ENCODE results near the gene KATNA1.

DNA sequence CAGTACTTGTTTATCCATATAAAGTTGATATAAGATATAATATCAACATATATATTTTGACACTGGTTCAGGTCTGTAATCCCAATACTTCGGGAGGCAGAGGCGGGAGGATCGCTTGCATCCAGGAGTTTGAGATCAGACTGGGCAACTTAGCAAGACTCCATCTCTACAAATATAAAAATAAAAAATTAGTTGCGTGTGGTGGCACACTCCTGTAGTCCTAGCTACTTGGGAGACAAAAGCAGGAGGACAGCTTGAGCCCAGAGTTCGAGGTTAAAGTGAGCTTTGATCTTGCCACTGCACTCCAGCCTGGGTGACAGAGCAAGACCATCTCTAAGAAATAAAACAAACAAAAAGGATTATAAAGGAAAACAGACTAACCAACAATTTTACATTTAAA lies 8.9 kb upstream of the KATNA1 start:
- TF ChIP-seq, protein P1, sequence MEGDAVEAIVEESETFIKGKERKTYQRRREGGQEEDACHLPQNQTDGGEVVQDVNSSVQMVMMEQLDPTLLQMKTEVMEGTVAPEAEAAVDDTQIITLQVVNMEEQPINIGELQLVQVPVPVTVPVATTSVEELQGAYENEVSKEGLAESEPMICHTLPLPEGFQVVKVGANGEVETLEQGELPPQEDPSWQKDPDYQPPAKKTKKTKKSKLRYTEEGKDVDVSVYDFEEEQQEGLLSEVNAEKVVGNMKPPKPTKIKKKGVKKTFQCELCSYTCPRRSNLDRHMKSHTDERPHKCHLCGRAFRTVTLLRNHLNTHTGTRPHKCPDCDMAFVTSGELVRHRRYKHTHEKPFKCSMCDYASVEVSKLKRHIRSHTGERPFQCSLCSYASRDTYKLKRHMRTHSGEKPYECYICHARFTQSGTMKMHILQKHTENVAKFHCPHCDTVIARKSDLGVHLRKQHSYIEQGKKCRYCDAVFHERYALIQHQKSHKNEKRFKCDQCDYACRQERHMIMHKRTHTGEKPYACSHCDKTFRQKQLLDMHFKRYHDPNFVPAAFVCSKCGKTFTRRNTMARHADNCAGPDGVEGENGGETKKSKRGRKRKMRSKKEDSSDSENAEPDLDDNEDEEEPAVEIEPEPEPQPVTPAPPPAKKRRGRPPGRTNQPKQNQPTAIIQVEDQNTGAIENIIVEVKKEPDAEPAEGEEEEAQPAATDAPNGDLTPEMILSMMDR (IDR thresholded peaks at IDR 0.05): no peak
- TF ChIP-seq POLR2A (IDR thresholded peaks at IDR 0.05): no peak

All from testis (tissue), 2 donors.